Upper lobe of right lung (tissue), 1 donor: ENCODE data around the gene APBA2. TPM values are rescaled to one million over a fixed set of nuclear protein-coding genes. Genes with fewer than 3 reads are reported as not detected.

Source experiments
- ATAC-seq: fragments of 200-7000 bp; cut with Tn5 transposase; one replicate; pipeline ENCODE4 v1.9.1; 2020; ENCODE audit warnings: mild to moderate bottlenecking, moderate library complexity
- DNase-seq: peaks from one replicate; pipeline ENCODE4 v3.0.0-alpha.2; 2020
- H3K27ac ChIP-seq: fragments of 200-600 bp; one replicate; pipeline ENCODE4 v1.8.0; 2022
- H3K27me3 ChIP-seq: fragments of 200-600 bp; one replicate; pipeline ENCODE4 v1.8.0; 2022; ENCODE audit warnings: mild to moderate bottlenecking
- H3K36me3 ChIP-seq: fragments of 200-600 bp; one replicate; pipeline ENCODE4 v1.8.0; 2022
- H3K4me1 ChIP-seq: fragments of 200-600 bp; one replicate; pipeline ENCODE4 v1.8.0; 2022
- H3K4me3 ChIP-seq: fragments of 200-600 bp; one replicate; pipeline ENCODE4 v1.8.0; 2022; ENCODE audit warnings: mild to moderate bottlenecking
- H3K9me3 ChIP-seq: fragments of 200-600 bp; one replicate; pipeline ENCODE4 v1.8.0; 2022
- CTCF ChIP-seq: fragments of 200-600 bp; IDR thresholded peaks from one replicate; pipeline ENCODE4 v1.8.0; 2022; ENCODE audit warnings: antibody characterized with exemption
- intact Hi-C: fragments of 100-400 bp; cut with DNase I; formaldehyde crosslinking; loops from one replicate; pipeline ENCODE4 v1.11.0; 2022
- total RNA-seq: library from RNA; stranded (reverse); fragmentation: NEBNext Ultra II Directional; extraction: Animal tissue kit (Norgen Biotek cat#: 25700); gene quantifications from one replicate; pipeline ENCODE4 v1.2.1, GENCODE V29; 2021
- donor health status: DM: no; HTN: yes; CAD: no; lungs with severe emphysema.

Gene APBA2
- total RNA-seq, 1 donor from 2014 or later, result 4.2 TPM

GRCh38 chr15:28927043-28927442, 41.3 kb downstream of the APBA2 start:
- ATAC-seq, result no peak
- H3K4me3 ChIP-seq, result no peak overlapping the region
- H3K27ac ChIP-seq, result no peak overlapping the region
- H3K36me3 ChIP-seq, result no peaks in the 10 kb centered on the region
- no peaks in the 10 kb centered on the region for H3K4me1 ChIP-seq
- no peaks in the 10 kb centered on the region for H3K27me3 ChIP-seq
- intact Hi-C loops, result no loop called here
- no peak for TF ChIP-seq CTCF
- H3K9me3 ChIP-seq, result no peaks in the 10 kb centered on the region
- DNase-seq, result no peak

- no peak for ATAC-seq
- no peaks in the 10 kb centered on the region for H3K9me3 ChIP-seq
- H3K27ac ChIP-seq, result no peak overlapping the region
- H3K4me1 ChIP-seq, result no peaks in the 10 kb centered on the region
- no peaks in the 10 kb centered on the region for H3K27me3 ChIP-seq
- intact Hi-C loops, result no loop called here
- no peak for DNase-seq
- H3K36me3 ChIP-seq, result no peaks in the 10 kb centered on the region
- TF ChIP-seq CTCF, result no peak
- H3K4me3 ChIP-seq, result no peak overlapping the region
These were observed 43.4 kb downstream of the APBA2 start for GRCh38 chr15:28929200-28929599.

GRCh38 chr15:28930011-28930410, 44.2 kb downstream of the APBA2 start:
- TF ChIP-seq CTCF, result no peak
- H3K4me3 ChIP-seq, result no peak overlapping the region
- ATAC-seq (no peak), DNase-seq (no peak)
- no peak overlapping the region for H3K27ac ChIP-seq
- no peaks in the 10 kb centered on the region for H3K4me1 ChIP-seq
- H3K36me3 ChIP-seq, result no peaks in the 10 kb centered on the region
- H3K27me3 ChIP-seq, result no peaks in the 10 kb centered on the region
- H3K9me3 ChIP-seq, result no peaks in the 10 kb centered on the region
- intact Hi-C loops, result no loop called here

- no peaks in the 10 kb centered on the region for H3K36me3 ChIP-seq
- H3K4me1 ChIP-seq, result no peaks in the 10 kb centered on the region
- no peak for ATAC-seq
- no peaks in the 10 kb centered on the region for H3K9me3 ChIP-seq
- no peak overlapping the region for H3K27ac ChIP-seq
- H3K27me3 ChIP-seq, result no peaks in the 10 kb centered on the region
- H3K4me3 ChIP-seq, result no peak overlapping the region
- no peak for TF ChIP-seq CTCF
- no peak for DNase-seq
- intact Hi-C loops, result no loop called here
These were observed 44.9 kb downstream of the APBA2 start for GRCh38 chr15:28930476-28931291.

- Histone ChIP-seq H3K4me3 (no peak overlapping the region), H3K27ac (no peak overlapping the region), H3K27me3 (no peaks in the 10 kb centered on the region), H3K9me3 (no peaks in the 10 kb centered on the region), H3K36me3 (no peaks in the 10 kb centered on the region), H3K4me1 (no peaks in the 10 kb centered on the region)
- no peak for ATAC-seq
- intact Hi-C loops, result no loop called here
- TF ChIP-seq CTCF, result no peak
- peak; percentile 51 for DNase-seq
These were observed 46.1 kb downstream of the APBA2 start for GRCh38 chr15:28931828-28932227.
